Pancreas (tissue), 10 donors: ENCODE data around the gene IQCN. TPM values are rescaled to one million over a fixed set of nuclear protein-coding genes. Genes with fewer than 3 reads are reported as not detected.

ENCODE experiments used
- ATAC-seq, 4 donors: fragments of 200-7000 bp; cut with Tn5 transposase; one replicate each; pipeline versions ENCODE4 v1.8.0 to v1.9.1; 2020; ENCODE audit warnings: mild to moderate bottlenecking in 4 of 4, moderate library complexity in 4 of 4
- DNase-seq, 6 donors: peaks; one replicate each; pipeline ENCODE4 v3.0.0-alpha.2; 2020
- FAIRE-seq: peaks from 2 replicates; lab custom pipeline; 2012; peaks lifted over from hg19 to GRCh38; lab: Jason Lieb, UNC
- H3K27ac ChIP-seq, 4 donors: fragments of 200-600 bp; sonication (generic); 1 replicate in 3 of 4; 2 replicates in 1 of 4; pipeline versions ENCODE4 v1.5.0 to v1.8.0; 2020
- H3K27me3 ChIP-seq, 4 donors: fragments of 200-600 bp; one replicate each; pipeline ENCODE4 v1.8.0; 2021
- H3K36me3 ChIP-seq, 3 donors: fragments of 200-600 bp; sonication (generic) in 1 of 3; one replicate each; pipeline versions ENCODE4 v1.5.0 to v1.8.0; 2020 to 2021
- H3K4me1 ChIP-seq, 3 donors: fragments of 200-600 bp; one replicate each; pipeline ENCODE4 v1.8.0; 2021
- H3K4me3 ChIP-seq, 4 donors: fragments of 200-600 bp; sonication (generic) in 2 of 4; one replicate each; pipeline versions ENCODE4 v1.5.0 to v1.8.0; 2020 to 2021
- H3K9me3 ChIP-seq, 4 donors: fragments of 200-600 bp; one replicate each; pipeline ENCODE4 v1.8.0; 2021
- CTCF ChIP-seq, 4 donors: fragments of 200-600 bp; sonication (generic) in 3 of 4; IDR thresholded peaks; one replicate each; pipeline versions ENCODE4 v1.5.0 to v1.8.0; 2021; ENCODE audit warnings: antibody characterized with exemption in 4 of 4
- WGBS, 2 donors: extraction: QIAGEN DNeasy Blood & Tissue Kit; methylation state at CpG; one replicate each; pipeline ENCODE4 v1.1.7; 2013; 5-methylcytosine and 5-hydroxymethylcytosine counted together
- intact Hi-C, 3 donors: fragments of 100-400 bp; cut with DNase I; formaldehyde crosslinking; loops; one replicate each; pipeline versions ENCODE4 v1.11.1 to v1.14.2; 2022
- polyA plus RNA-seq, 2 donors: library from polyadenylated mRNA; stranded (reverse); fragments of 200-250 nt; gene quantifications; one replicate each; pipeline ENCODE4 v1.2.3, GENCODE V29; 2013
- total RNA-seq, 6 donors: library from RNA; stranded (reverse); fragmentation: NEBNext Ultra II Directional in 4 of 6; extraction: Animal tissue kit (Norgen Biotek cat#: 25700) in 4 of 6; gene quantifications; one replicate each; pipeline versions ENCODE4 v1.2.1 to v1.2.4, GENCODE V29; 2021 to 2023
- donor health status: healthy with polysubstance abuse.
- donor health status: DM: no; HTN: no; CAD: no; lungs with moderate emphysema.
- donor health status: DM: no; HTN: no; CAD: no.
- donor health status: control.
- donor health status: control.
- donor health status: Bipolar disorder and iron deficiency.
- donor health status: DM: yes; HTN: yes; CAD: no.
- donor health status: DM: no; HTN: no; CAD: no.
- donor health status: DM: no; HTN: no; CAD: no.
- donor health status: DM: yes; HTN: yes; CAD: no.

IQCN gene
- total and polyA plus RNA-seq, 8 donors: 1.0 to 25.3 (median 3.2) TPM

GRCh38 chr19:18321734-18322102 is 47.5 kb upstream of the IQCN start:
- H3K9me3 ChIP-seq: no peaks in the 10 kb centered on the region
- H3K27me3 ChIP-seq: no peaks in the 10 kb centered on the region
- H3K4me1 ChIP-seq: peaks cover 7 to 43% (median 15%) of the 10 kb centered on the region in 3 donors
- peak overlapping the region in 2 of 4 donors; percentile 77 to 80 for H3K4me3 ChIP-seq
- H3K27ac ChIP-seq: no peak overlapping the region
- 28 to 32% methylated on average over 9 of the region's 9 CpGs for WGBS, 2 donors
- H3K36me3 ChIP-seq: no peaks in the 10 kb centered on the region
- intact Hi-C loops: no loop called here
- ATAC-seq (no peak), FAIRE-seq (no peak), DNase-seq (no peak)
- TF ChIP-seq CTCF (IDR thresholded peaks at IDR 0.05): no peak

- Histone ChIP-seq H3K9me3 (no peaks in the 10 kb centered on the region), H3K27me3 (no peaks in the 10 kb centered on the region), H3K27ac (peak overlapping the region in 1 of 4 donors; percentile 57), H3K4me3 (no peak overlapping the region), H3K36me3 (no peaks in the 10 kb centered on the region), H3K4me1 (peaks cover 7 to 43% (median 15%) of the 10 kb centered on the region in 3 donors)
- FAIRE-seq (no peak), DNase-seq (no peak), ATAC-seq (no peak)
- 76 to 78% methylated on average over 14 of the region's 14 CpGs for WGBS, 2 donors
- intact Hi-C loops: no loop called here
- no peak for TF ChIP-seq CTCF (IDR thresholded peaks at IDR 0.05)
Observed at GRCh38 chr19:18320865-18321733, 46.8 kb upstream of the IQCN start.

- peak in 2 of 4 donors; percentile 16 to 27 for ATAC-seq
- H3K27ac ChIP-seq: peak overlapping the region in 1 of 4 donors; percentile 57
- no peaks in the 10 kb centered on the region for H3K27me3 ChIP-seq
- H3K4me3 ChIP-seq: no peak overlapping the region
- peak in 3 of 6 donors; percentile 33 to 62 (median 47) for DNase-seq
- peaks cover 7 to 43% (median 15%) of the 10 kb centered on the region in 3 donors for H3K4me1 ChIP-seq
- TF ChIP-seq CTCF (IDR thresholded peaks at IDR 0.05): no peak
- WGBS, 2 donors: 46 to 54% methylated on average over 7 of the region's 7 CpGs
- no peak for FAIRE-seq
- intact Hi-C loops: no loop called here
- H3K9me3 ChIP-seq: no peaks in the 10 kb centered on the region
- no peaks in the 10 kb centered on the region for H3K36me3 ChIP-seq
Observed at GRCh38 chr19:18319591-18320135, 45.4 kb upstream of the IQCN start.

GRCh38 chr19:18317961-18318800 is 43.9 kb upstream of the IQCN start:
- TF ChIP-seq CTCF (IDR thresholded peaks at IDR 0.05): no peak
- Histone ChIP-seq H3K4me1 (peaks cover 0 to 37% (median 6%) of the 10 kb centered on the region in 3 donors), H3K27me3 (no peaks in the 10 kb centered on the region), H3K36me3 (no peaks in the 10 kb centered on the region), H3K4me3 (no peak overlapping the region), H3K9me3 (no peaks in the 10 kb centered on the region), H3K27ac (peak overlapping the region in 2 of 4 donors; percentile 56 to 62)
- ATAC-seq (peak in 1 of 4 donors; percentile 4), DNase-seq (no peak), FAIRE-seq (no peak)
- intact Hi-C loops: no loop called here
- WGBS, 2 donors: 64 to 70% methylated on average over 18 of the region's 18 CpGs
